Activated CD4-positive, alpha-beta T cell treated with anti-CD3 and anti-CD28 coated beads, Interleukin-2, amount 10 ng/mL, durations not matched to agents 7 days and 5 days (primary cell): Measurements from ENCODE around the gene DNAJB4. TPM values are rescaled to one million over a fixed set of nuclear protein-coding genes. Genes with fewer than 3 reads are reported as not detected.
"Not testable (repeated sequence)": the region's sequence is repeated elsewhere in the genome, so short reads cannot be mapped to it uniquely, and the experiment has no call there.

Experiments used
- CTCF ChIA-PET: fragments of 350-600 bp; sonication (Branson Sonifier 250); formaldehyde crosslinking; loops from one replicate; lab custom pipeline; 2021; ENCODE audit warnings: antibody characterized with exemption; lab: Charles Lee
- POLR2A ChIA-PET: fragments of 350-600 bp; sonication (Branson Sonifier 250); formaldehyde crosslinking; loops from one replicate; lab custom pipeline; 2021; ENCODE audit warnings: antibody characterized with exemption; lab: Charles Lee
- DNase-seq: peaks from one replicate; pipeline ENCODE4 v3.0.0-alpha.2; 2020
- H3K27ac Mint-ChIP-seq: one replicate; pipeline ENCODE4 v1.8.0; 2021; ENCODE audit warnings: mild to moderate bottlenecking, moderate library complexity, mixed read lengths
- H3K27me3 Mint-ChIP-seq: one replicate; pipeline ENCODE4 v1.8.0; 2021; ENCODE audit warnings: mixed read lengths
- H3K36me3 Mint-ChIP-seq: one replicate; pipeline ENCODE4 v1.8.0; 2021; ENCODE audit warnings: low read depth, mixed read lengths
- H3K4me1 Mint-ChIP-seq: one replicate; pipeline ENCODE4 v1.8.0; 2021; ENCODE audit warnings: mixed read lengths
- H3K4me3 Mint-ChIP-seq: one replicate; pipeline ENCODE4 v1.8.0; 2021; ENCODE audit warnings: mild to moderate bottlenecking, moderate library complexity, mixed read lengths
- H3K9me3 Mint-ChIP-seq: one replicate; pipeline ENCODE4 v1.8.0; 2021; ENCODE audit warnings: mixed read lengths
- total RNA-seq, 2 experiments: library from RNA; stranded (reverse); gene quantifications; one replicate each; pipeline ENCODE4 v1.2.3, GENCODE V29; 2021

DNAJB4 gene
- total RNA-seq, 2 experiments from 2014 or later = 11.5 to 13.2 TPM

DNA sequence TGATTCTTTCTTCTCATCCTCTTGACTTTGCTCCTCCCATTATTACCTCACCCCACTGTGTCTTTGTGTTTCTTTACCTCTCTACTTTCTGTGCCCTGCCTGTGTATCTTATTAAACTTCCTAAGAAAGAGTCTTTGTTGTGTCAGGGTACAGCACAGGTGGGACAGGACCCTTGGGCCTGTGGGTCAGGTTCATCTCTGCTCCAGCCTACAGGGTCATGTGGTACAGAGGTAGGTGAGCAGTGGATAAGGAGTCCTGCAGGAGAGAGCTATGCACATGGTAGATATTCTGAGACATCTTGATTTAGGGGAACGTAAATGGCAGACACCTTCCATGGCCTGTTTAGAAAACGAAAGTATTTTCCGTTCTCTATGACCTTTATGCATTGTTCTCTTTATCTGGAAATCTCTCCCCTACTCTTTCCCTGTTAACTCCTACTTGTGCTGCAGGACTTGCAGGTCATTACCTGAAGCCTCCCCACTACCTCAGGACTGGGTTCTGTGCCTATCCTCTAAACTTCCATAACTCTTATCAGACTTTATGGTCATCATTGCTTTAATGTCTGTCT lies 50.9 kb downstream of the DNAJB4 start:
- no peak overlapping the region for H3K4me3 Mint-ChIP-seq
- POLR2A ChIA-PET = no interaction called here

DNA sequence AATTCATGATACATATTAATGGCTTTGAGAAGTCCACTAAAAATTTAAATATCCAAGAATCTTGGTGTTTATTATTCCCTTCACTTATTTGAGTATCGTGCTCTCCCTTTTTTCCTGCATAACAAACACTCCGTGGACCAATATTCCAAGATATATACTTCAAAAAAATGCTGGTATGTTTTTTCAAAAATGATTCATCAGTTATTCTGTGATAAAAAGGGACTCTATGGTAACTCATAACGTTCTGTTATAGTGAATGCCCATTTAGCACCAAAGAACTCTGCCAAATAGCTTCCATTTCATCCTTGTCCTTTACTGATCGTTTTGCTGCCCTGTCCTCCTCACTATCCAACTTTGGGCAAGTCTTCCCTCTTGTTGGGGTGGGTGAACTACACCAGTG lies 53.9 kb downstream of the DNAJB4 start:
- H3K9me3 Mint-ChIP-seq = peaks cover 5% of the 10 kb centered on the region
- H3K27ac Mint-ChIP-seq = no peak overlapping the region
- H3K27me3 Mint-ChIP-seq = peaks cover 3% of the 10 kb centered on the region
- DNase-seq = no peak
- no peak overlapping the region for H3K4me3 Mint-ChIP-seq
- no peaks in the 10 kb centered on the region for H3K36me3 Mint-ChIP-seq
- ChIA-PET CTCF (no interaction called here), POLR2A (no interaction called here)
- peaks cover 4% of the 10 kb centered on the region for H3K4me1 Mint-ChIP-seq

More for the DNA sequence above, 50.9 kb downstream of the DNAJB4 start:
- peaks cover 4% of the 10 kb centered on the region for H3K4me1 Mint-ChIP-seq
- H3K27me3 Mint-ChIP-seq = peaks cover 3% of the 10 kb centered on the region
- H3K27ac Mint-ChIP-seq = no peak overlapping the region
- DNase-seq = no peak
- CTCF ChIA-PET = no interaction called here
- no peaks in the 10 kb centered on the region for H3K36me3 Mint-ChIP-seq
- H3K9me3 Mint-ChIP-seq = peaks cover 5% of the 10 kb centered on the region

DNA sequence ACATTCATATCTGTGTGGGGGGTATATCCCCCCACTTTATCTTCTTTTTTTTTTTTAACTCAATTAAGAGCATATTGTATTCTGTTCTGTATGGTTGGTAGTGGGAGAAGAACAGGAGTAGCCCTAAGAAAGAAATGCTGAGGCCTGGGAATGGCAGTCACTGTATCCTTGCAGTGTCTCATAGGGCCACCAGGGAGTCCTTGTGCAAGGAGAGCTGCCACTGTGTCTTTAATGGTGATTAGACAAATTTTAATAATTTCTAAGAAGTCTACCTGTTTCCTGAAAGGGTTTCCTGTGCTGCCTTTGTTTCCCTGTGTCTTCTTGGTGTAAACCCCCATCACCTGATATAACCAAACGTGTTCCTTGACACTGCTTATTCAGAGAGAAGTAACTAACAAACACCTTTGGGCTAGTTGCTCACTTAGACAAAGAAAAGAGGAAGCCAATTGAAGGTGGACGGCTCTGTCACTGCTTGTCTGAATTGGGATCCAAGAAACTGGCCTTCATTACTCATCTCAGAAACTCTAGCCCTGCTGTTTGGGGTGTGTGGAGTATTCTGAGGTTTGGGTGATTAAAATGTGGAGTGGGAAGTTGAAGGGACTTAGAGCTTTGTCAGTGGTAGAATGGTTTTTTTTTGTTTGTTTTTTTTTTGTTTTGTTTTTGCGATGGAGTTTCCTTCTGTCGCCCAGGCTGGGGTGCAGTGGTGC lies 56.3 kb downstream of the DNAJB4 start:
- POLR2A ChIA-PET = no interaction called here
- Mint-ChIP-seq H3K27ac (no peak overlapping the region), H3K9me3 (no peaks in the 10 kb centered on the region), H3K4me3 (no peak overlapping the region), H3K4me1 (no peaks in the 10 kb centered on the region), H3K27me3 (peaks cover 3% of the 10 kb centered on the region), H3K36me3 (no peaks in the 10 kb centered on the region)
- no peak for DNase-seq
- CTCF ChIA-PET = no interaction called here

DNA sequence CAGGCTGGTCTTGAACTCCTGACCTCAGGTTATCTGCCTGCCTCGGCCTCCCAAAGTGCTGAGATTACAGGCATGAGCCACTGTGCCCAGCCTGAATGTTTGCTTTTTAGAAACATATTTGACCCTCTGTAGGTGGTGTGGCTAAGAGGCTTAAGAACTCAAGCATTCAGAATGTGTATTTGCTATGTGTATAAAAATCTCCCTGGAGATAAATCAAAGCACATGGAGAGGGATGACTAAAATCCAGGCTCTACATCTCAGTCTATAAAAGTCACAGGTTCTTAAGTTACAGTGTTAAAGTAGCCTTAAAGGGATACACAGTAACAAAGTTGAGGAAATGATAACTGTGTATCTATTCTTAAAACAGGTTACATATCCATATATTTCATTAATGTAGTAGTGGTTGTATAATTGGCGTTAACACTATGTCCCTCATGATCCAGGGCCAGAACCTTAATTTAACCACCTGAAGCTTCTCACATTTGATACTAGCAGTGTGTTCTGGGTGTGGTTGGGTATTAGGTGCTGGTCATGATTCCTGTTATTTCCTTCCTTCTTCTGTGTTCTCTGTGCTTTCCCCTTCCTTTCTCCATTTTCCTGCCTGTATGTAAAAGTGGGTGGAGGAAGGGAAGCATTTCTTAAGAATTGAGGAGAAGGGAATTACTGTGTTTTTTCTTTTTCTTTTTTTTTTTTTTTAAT lies 57.2 kb downstream of the DNAJB4 start:
- ChIA-PET POLR2A (no interaction called here), CTCF (interaction anchor here (0.6 kb wide), 1 partner anchor 160 kb away, joined by 3 read pairs; no protein-coding TSS in a partner anchor)
- DNase-seq = no peak
- Mint-ChIP-seq H3K4me3 (no peak overlapping the region), H3K27ac (no peak overlapping the region), H3K9me3 (no peaks in the 10 kb centered on the region), H3K27me3 (peaks cover 3% of the 10 kb centered on the region), H3K4me1 (no peaks in the 10 kb centered on the region), H3K36me3 (no peaks in the 10 kb centered on the region)

DNA sequence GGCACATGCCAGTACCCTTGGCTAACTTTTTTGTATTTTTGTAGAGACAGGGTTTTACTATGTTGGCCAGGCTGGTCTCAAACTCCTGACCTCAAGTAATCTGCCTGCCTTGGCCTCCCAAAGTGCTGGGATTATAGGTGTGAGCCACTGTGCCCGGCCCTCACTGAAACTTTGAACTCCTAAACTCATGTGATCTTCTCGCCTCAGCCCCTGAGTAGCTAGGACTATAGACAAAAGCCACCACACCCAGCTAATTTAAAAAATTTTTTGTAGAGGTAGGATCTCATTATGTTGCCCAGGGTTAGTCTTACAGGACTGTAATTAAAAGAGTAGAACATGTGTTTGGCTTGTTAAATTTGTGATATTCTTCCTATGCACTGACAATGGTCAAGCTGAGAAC lies 60.1 kb downstream of the DNAJB4 start:
- not testable (repeated sequence) for H3K36me3 Mint-ChIP-seq, H3K27me3 Mint-ChIP-seq

More for the DNA sequence above, 60.1 kb downstream of the DNAJB4 start:
- H3K4me3 Mint-ChIP-seq, POLR2A ChIA-PET, H3K4me1 Mint-ChIP-seq, H3K9me3 Mint-ChIP-seq, DNase-seq, CTCF ChIA-PET, H3K27ac Mint-ChIP-seq: not testable (repeated sequence)

Other genes starting within 250 kb of the DNAJB4 start
- gene USP33, start 245.1 kb upstream of the DNAJB4 start, total RNA-seq = 10 to 100 TPM; 57.7 to 58.6 TPM
- gene MIGA1, start 225.3 kb upstream of the DNAJB4 start, total RNA-seq = 10 to 100 TPM; 10.5 to 10.8 TPM
- gene NEXN, start 116.3 kb upstream of the DNAJB4 start, total RNA-seq = 1 to 10 TPM; 5.3 to 5.7 TPM
- 100 to 1,000 TPM; 193 to 217 TPM for gene FUBP1, start 25.9 kb upstream of the DNAJB4 start, total RNA-seq
- under 1 TPM; 0.08 to 0.10 TPM for gene GIPC2, start 41.0 kb downstream of the DNAJB4 start, total RNA-seq